Measurements from ENCODE around the gene LRRC18. TPM values are rescaled to one million over a fixed set of nuclear protein-coding genes. Genes with fewer than 3 reads are reported as not detected.

Gene LRRC18
- total RNA-seq, 1 experiment from 2014 or later, result not detected

- DNase-seq (ENCODE audit: low read depth, low spot score) (no peak), ATAC-seq (no peak)
- Histone ChIP-seq H3K9ac (ENCODE audit: low read length) (no peak overlapping the region), H3K27ac (ENCODE audit: low read depth, low read length) (no peak overlapping the region), H3K27me3 (ENCODE audit: insufficient read depth, low read length) (peaks cover 19% of the 10 kb centered on the region; the same call in 1 of the 2 replicates), H3K36me3 (ENCODE audit: control insufficient read depth in 1 of 2, insufficient read depth in 2 of 2, low read length in 2 of 2) (no peaks in the 10 kb centered on the region), H3K9me2 (ENCODE audit: insufficient read depth) (no peaks in the 10 kb centered on the region), H2AFZ (ENCODE audit: low read depth, low read length, poor library complexity, severe bottlenecking) (no peak overlapping the region), H3K4me3 (replicated peaks in 1 of 2; ENCODE audit: low read depth in 1 of 2, low read length in 2 of 2) (no peak overlapping the region), H4K20me1 (ENCODE audit: insufficient read depth) (no peaks in the 10 kb centered on the region), H3K4me2 (ENCODE audit: low read length) (no peak overlapping the region), H3K9me3 (ENCODE audit: control insufficient read depth in 1 of 2, insufficient read depth in 1 of 2, low read depth in 1 of 2, low read length in 2 of 2) (no peaks in the 10 kb centered on the region), H3K4me1 (ENCODE audit: control insufficient read depth in 1 of 2, insufficient read depth in 2 of 2, low read length in 2 of 2) (no peaks in the 10 kb centered on the region), H3K79me2 (ENCODE audit: insufficient read depth, low read length) (no peaks in the 10 kb centered on the region)
- TF ChIP-seq ELF1 (IDR thresholded peaks at IDR 0.05; ENCODE audit: borderline replicate concordance, low read depth) (no peak), SP1 (IDR thresholded peaks at IDR 0.05; ENCODE audit: low read depth) (no peak), EZH2phosphoT487 (IDR thresholded peaks at IDR 0.05; ENCODE audit: borderline replicate concordance) (no peak), POLR2A (IDR thresholded peaks at IDR 0.05; ENCODE audit: borderline replicate concordance, extremely low read depth, insufficient read depth, insufficient read length) (no peak), TCF7L2 (IDR thresholded peaks at IDR 0.05; ENCODE audit: borderline replicate concordance, extremely low read depth, insufficient read depth, insufficient read length) (no peak), ZBTB33 (IDR thresholded peaks at IDR 0.05; ENCODE audit: extremely low read depth, insufficient replicate concordance, low read length) (no peak), RAD21 (IDR thresholded peaks at IDR 0.05; ENCODE audit: low read depth) (no peak)
- TF ChIP-seq, protein P1, sequence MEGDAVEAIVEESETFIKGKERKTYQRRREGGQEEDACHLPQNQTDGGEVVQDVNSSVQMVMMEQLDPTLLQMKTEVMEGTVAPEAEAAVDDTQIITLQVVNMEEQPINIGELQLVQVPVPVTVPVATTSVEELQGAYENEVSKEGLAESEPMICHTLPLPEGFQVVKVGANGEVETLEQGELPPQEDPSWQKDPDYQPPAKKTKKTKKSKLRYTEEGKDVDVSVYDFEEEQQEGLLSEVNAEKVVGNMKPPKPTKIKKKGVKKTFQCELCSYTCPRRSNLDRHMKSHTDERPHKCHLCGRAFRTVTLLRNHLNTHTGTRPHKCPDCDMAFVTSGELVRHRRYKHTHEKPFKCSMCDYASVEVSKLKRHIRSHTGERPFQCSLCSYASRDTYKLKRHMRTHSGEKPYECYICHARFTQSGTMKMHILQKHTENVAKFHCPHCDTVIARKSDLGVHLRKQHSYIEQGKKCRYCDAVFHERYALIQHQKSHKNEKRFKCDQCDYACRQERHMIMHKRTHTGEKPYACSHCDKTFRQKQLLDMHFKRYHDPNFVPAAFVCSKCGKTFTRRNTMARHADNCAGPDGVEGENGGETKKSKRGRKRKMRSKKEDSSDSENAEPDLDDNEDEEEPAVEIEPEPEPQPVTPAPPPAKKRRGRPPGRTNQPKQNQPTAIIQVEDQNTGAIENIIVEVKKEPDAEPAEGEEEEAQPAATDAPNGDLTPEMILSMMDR (IDR thresholded peaks at IDR 0.05 in 2 of 3, conservative IDR thresholded peaks at IDR 0.05 in 1 of 3; ENCODE audit: borderline replicate concordance in 1 of 3, insufficient read depth in 1 of 3, low read depth in 2 of 3, low read length in 2 of 3), result no peak
- RAD21 ChIA-PET (ENCODE audit: low non-redundant PET in 1 of 2, low total read pairs in 2 of 2, uncharacterized antibody in 2 of 2, unreplicated experiment in 2 of 2), result no interaction called here
- POLR2A ChIA-PET, result no interaction called here
- CTCF ChIA-PET, result no interaction called here
- intact Hi-C loops (cut with micrococcal nuclease), result no loop called here
- BruUV-seq (replicated peaks), result no TSS peak
Observed at GRCh38 chr10:48896756-48897440, 42.7 kb downstream of the LRRC18 start.

Measured in HCT116 (cell line).